PC-9 (cell line): ENCODE data around the gene FCER2. TPM values are rescaled to one million over a fixed set of nuclear protein-coding genes. Genes with fewer than 3 reads are reported as not detected.

Experiments
- BruUV-seq: library from RNA; stranded (reverse); fragments of 400-500 nt; replicated peaks from 2 replicates; lab custom pipeline; 2021; lab: Mats Ljungman, UMichigan
- CTCF ChIA-PET: fragments of 300-600 bp; sonication (Branson Sonifier 250); formaldehyde crosslinking; loops from one replicate; lab custom pipeline; 2022; ENCODE audit warnings: antibody characterized with exemption; lab: Charles Lee
- POLR2A ChIA-PET: fragments of 300-600 bp; sonication (Branson Sonifier 250); formaldehyde crosslinking; loops from one replicate; lab custom pipeline; 2022; ENCODE audit warnings: antibody characterized with exemption; ENCODE audit not compliant: unreplicated experiment; lab: Charles Lee
- DNase-seq, 2 experiments: peaks; one replicate each; pipeline versions ENCODE4 v3.0.0 to v3.0.0-alpha.2; 2015 to 2022; ENCODE audit warnings: mixed read lengths in 1 of 2
- H2AFZ ChIP-seq: fragments of 200-600 bp; sonication (generic); 2 replicates; pipeline ENCODE4 v1.8.1; 2017; ENCODE audit warnings: antibody characterized with exemption
- H3F3A ChIP-seq: fragments of 200-600 bp; sonication (generic); 2 replicates; pipeline ENCODE4 v1.8.1; 2017; ENCODE audit warnings: antibody characterized with exemption, mild to moderate bottlenecking, low read depth; ENCODE audit not compliant: insufficient read depth
- H3K27ac ChIP-seq: fragments of 200-600 bp; sonication (generic); 2 replicates; pipeline ENCODE4 v1.6.1; 2016; ENCODE audit warnings: mixed run types
- H3K27me3 ChIP-seq: fragments of 200-600 bp; sonication (generic); 2 replicates; pipeline ENCODE4 v1.6.1; 2016; ENCODE audit warnings: low read depth, mixed run types; ENCODE audit not compliant: insufficient read depth
- H3K36me3 ChIP-seq: fragments of 200-600 bp; sonication (generic); 2 replicates; pipeline ENCODE4 v1.6.1; 2016; ENCODE audit warnings: low read depth, mixed run types
- H3K4me1 ChIP-seq: fragments of 200-600 bp; sonication (generic); replicated peaks from 2 replicates; pipeline ENCODE4 v1.6.1; 2016; ENCODE audit warnings: mixed run types; ENCODE audit not compliant: insufficient read depth
- H3K4me2 ChIP-seq: fragments of 200-600 bp; sonication (generic); 2 replicates; pipeline ENCODE4 v1.6.1; 2017; ENCODE audit warnings: mixed run types
- H3K4me3 ChIP-seq: fragments of 200-600 bp; sonication (generic); 2 replicates; pipeline ENCODE4 v1.6.1; 2016; ENCODE audit warnings: mixed run types
- H3K79me2 ChIP-seq: fragments of 200-600 bp; sonication (generic); 2 replicates; pipeline ENCODE4 v1.6.1; 2017; ENCODE audit warnings: low read depth, mixed run types
- H3K9me2 ChIP-seq: fragments of 200-600 bp; sonication (generic); 2 replicates; pipeline ENCODE4 v1.8.1; 2017; ENCODE audit warnings: mild to moderate bottlenecking; ENCODE audit not compliant: insufficient read depth
- H3K9me3 ChIP-seq: fragments of 200-600 bp; sonication (generic); 2 replicates; pipeline ENCODE4 v1.8.1; 2016; ENCODE audit warnings: low read depth; ENCODE audit not compliant: insufficient read depth
- H4K20me1 ChIP-seq: fragments of 200-600 bp; sonication (generic); 2 replicates; pipeline ENCODE4 v1.8.1; 2017; ENCODE audit not compliant: insufficient read depth
- CTCF ChIP-seq: fragments of 200-600 bp; sonication (generic); conservative IDR thresholded peaks from 2 replicates; pipeline ENCODE4 v1.6.1; 2017; ENCODE audit warnings: mixed run types, antibody characterized with exemption, mild to moderate bottlenecking, moderate library complexity
- EZH2 ChIP-seq: fragments of 200-600 bp; sonication (generic); IDR thresholded peaks from 2 replicates; pipeline ENCODE4 v1.8.0; 2017; ENCODE audit warnings: antibody characterized with exemption, low read depth
- intact Hi-C: fragments of 100-400 bp; cut with micrococcal nuclease; formaldehyde crosslinking; loops from one replicate; pipeline ENCODE4 v1.10.0; 2022; ENCODE audit not compliant: unreplicated experiment
- total RNA-seq: library from RNA; stranded (reverse); gene quantifications from 2 replicates; pipeline ENCODE4 v1.2.3, GENCODE V29; 2021

The FCER2 gene
- total RNA-seq, 1 experiment from 2014 or later: not detected

- DNase-seq: no peak
- Histone ChIP-seq H3F3A (no peaks in the 10 kb centered on the region; the same call in 1 of the 2 replicates), H3K27ac (no peak overlapping the region), H3K9me3 (no peaks in the 10 kb centered on the region), H4K20me1 (peaks cover 4% of the 10 kb centered on the region), H3K9me2 (no peaks in the 10 kb centered on the region), H3K4me2 (no peak overlapping the region), H3K79me2 (no peaks in the 10 kb centered on the region), H2AFZ (no peak overlapping the region), H3K36me3 (no peaks in the 10 kb centered on the region), H3K4me3 (no peak overlapping the region), H3K27me3 (peaks cover 51% of the 10 kb centered on the region), H3K4me1 (peaks cover 1% of the 10 kb centered on the region; the same call in 1 of the 2 replicates)
- TF ChIP-seq EZH2 (no peak), CTCF (no peak)
- CTCF ChIA-PET: no interaction called here
- no TSS peak for BruUV-seq
- POLR2A ChIA-PET: interaction anchor here (0.6 kb wide), 1 partner anchor 575 kb away, joined by 17 read pairs; no protein-coding TSS in a partner anchor
- intact Hi-C loops: no loop called here
Observed at GRCh38 chr19:7690779-7691258, 11.1 kb downstream of the FCER2 start.

- Histone ChIP-seq H3K36me3 (no peaks in the 10 kb centered on the region), H4K20me1 (peaks cover 15% of the 10 kb centered on the region), H2AFZ (no peak overlapping the region), H3K27me3 (peaks cover 36% of the 10 kb centered on the region), H3K79me2 (no peaks in the 10 kb centered on the region), H3F3A (peaks cover 11% of the 10 kb centered on the region), H3K4me1 (peaks cover 15% of the 10 kb centered on the region), H3K4me2 (no peak overlapping the region), H3K4me3 (no peak overlapping the region), H3K9me3 (no peaks in the 10 kb centered on the region), H3K27ac (no peak overlapping the region), H3K9me2 (no peaks in the 10 kb centered on the region)
- intact Hi-C loops: no loop called here
- CTCF ChIA-PET: no interaction called here
- BruUV-seq: no TSS peak
- POLR2A ChIA-PET: no interaction called here
- no peak for TF ChIP-seq CTCF
- DNase-seq: no peak
Observed at GRCh38 chr19:7689165-7689564, 12.8 kb downstream of the FCER2 start.

GRCh38 chr19:7687177-7687576 is 14.8 kb downstream of the FCER2 start:
- Histone ChIP-seq H3K79me2 (peaks cover 4% of the 10 kb centered on the region; the same call in 1 of the 2 replicates), H3K4me1 (peaks cover 15% of the 10 kb centered on the region), H3K9me2 (no peaks in the 10 kb centered on the region), H3K4me2 (no peak overlapping the region), H2AFZ (no peak overlapping the region), H4K20me1 (peaks cover 25% of the 10 kb centered on the region), H3K4me3 (no peak overlapping the region), H3K36me3 (0 out of 2 replicates have a peak, but pooled peaks cover 6% of the 10 kb centered on the region), H3K27me3 (peaks cover 18% of the 10 kb centered on the region), H3F3A (peaks cover 20% of the 10 kb centered on the region), H3K9me3 (no peaks in the 10 kb centered on the region), H3K27ac (no peak overlapping the region)
- DNase-seq: no peak
- POLR2A ChIA-PET: no interaction called here
- no peak for TF ChIP-seq CTCF
- TF ChIP-seq EZH2: no peak
- no TSS peak for BruUV-seq
- CTCF ChIA-PET: no interaction called here
- intact Hi-C loops: no loop called here
